K562 (cell line): ENCODE measurements around the gene ECSCR. TPM values are rescaled to one million over a fixed set of nuclear protein-coding genes. Genes with fewer than 3 reads are reported as not detected.

Experiments
- ARID4B ChIP-seq: sonication (generic); formaldehyde crosslinking; IDR thresholded peaks from 2 replicates; pipeline ENCODE4 v1.8.0; 2022; ENCODE audit warnings: mild to moderate bottlenecking, missing genetic modification reagents
- E2F5 ChIP-seq: sonication (generic); formaldehyde crosslinking; IDR thresholded peaks from 2 replicates; pipeline ENCODE4 v1.8.0; 2022; ENCODE audit warnings: mild to moderate bottlenecking, missing genetic modification reagents
- ELK1 ChIP-seq: sonication (generic); formaldehyde crosslinking; IDR thresholded peaks from 2 replicates; pipeline ENCODE4 v1.8.1; 2022; ENCODE audit warnings: missing genetic modification reagents
- ETV1 ChIP-seq: fragments of 450-650 bp; conservative IDR thresholded peaks from 2 replicates; pipeline ENCODE4 v1.6.1; 2016; ENCODE audit warnings: missing genetic modification characterization, control low read depth, low read depth, missing compliant biosample characterization
- HDAC2 ChIP-seq: fragments of 450-650 bp; IDR thresholded peaks from 2 replicates; pipeline ENCODE4 v1.6.1; 2016; ENCODE audit warnings: mild to moderate bottlenecking
- MLX ChIP-seq, 2 experiments: fragments of 450-650 bp in 1 of 2; sonication (generic) in 1 of 2; formaldehyde crosslinking; conservative IDR thresholded peaks; 2 replicates each; pipeline versions ENCODE4 v1.4.0 to v1.8.1; 2020 to 2022; ENCODE audit warnings: mild to moderate bottlenecking in 1 of 2, missing genetic modification reagents in 1 of 2
- MTF1 ChIP-seq: fragments of 250-450 bp; sonication (Bioruptor Pico); IDR thresholded peaks from 2 replicates; pipeline ENCODE4 v1.9.0; 2021; ENCODE audit warnings: moderate library complexity, mild to moderate bottlenecking, inconsistent platforms, borderline replicate concordance
- NCOR1 ChIP-seq: fragments of 450-650 bp; IDR thresholded peaks from 2 replicates; pipeline ENCODE4 v1.6.1; 2016; ENCODE audit warnings: mild to moderate bottlenecking, moderate library complexity
- NRF1 ChIP-seq, 2 experiments: fragments of 450-650 bp; IDR thresholded peaks in 1 of 2; conservative IDR thresholded peaks in 1 of 2; 2 replicates each; pipeline ENCODE4 v1.6.1; 2014; ENCODE audit warnings: mild to moderate bottlenecking in 2 of 2
- PHB ChIP-seq: fragments of 250-450 bp; sonication (Bioruptor Pico); IDR thresholded peaks from 2 replicates; pipeline ENCODE4 v1.5.0; 2021
- PRDM10 ChIP-seq: fragments of 450-650 bp; IDR thresholded peaks from 2 replicates; pipeline ENCODE4 v1.6.1; 2018; ENCODE audit not compliant: partially characterized antibody
- PTRF ChIP-seq: fragments of 450-650 bp; IDR thresholded peaks from 2 replicates; pipeline ENCODE4 v1.6.1; 2016; ENCODE audit warnings: mild to moderate bottlenecking, missing genetic modification characterization, missing compliant biosample characterization
- RBBP5 ChIP-seq: fragments of 200-600 bp; sonication (generic); IDR thresholded peaks from 2 replicates; pipeline ENCODE4 v1.6.1; 2012; ENCODE audit warnings: borderline replicate concordance, mild to moderate bottlenecking, low read length, control low read depth, inconsistent platforms; ENCODE audit not compliant: insufficient read depth, poor library complexity, severe bottlenecking
- ZNF57 ChIP-seq: fragments of 450-650 bp; formaldehyde crosslinking; IDR thresholded peaks from 2 replicates; pipeline ENCODE4 v1.4.0; 2020; ENCODE audit warnings: mild to moderate bottlenecking, moderate library complexity
- ZNF766 ChIP-seq: fragments of 200-800 bp; sonication (Bioruptor generic); conservative IDR thresholded peaks from 2 replicates; pipeline ENCODE4 v1.6.1; 2016; ENCODE audit warnings: missing genetic modification characterization, missing compliant biosample characterization
- polyA plus RNA-seq, 8 experiments: library from polyadenylated mRNA; depleted of rRNA in 4 of 8; stranded (reverse) in 5 of 8; unstranded in 3 of 8; fragments of >200 nt; fragmentation: Nextera tagmentation in 2 of 8; fragmentation: Illumina TruSeq in 1 of 8; extraction: Ambion mirVana in 2 of 8; extraction: Trizol in 1 of 8; gene quantifications; 2 replicates each; pipeline versions ENCODE4 v1.2.1 to v1.2.3, GENCODE V29; 2011 to 2014; ENCODE audit warnings: inconsistent platforms in 1 of 8, missing spikeins in 1 of 8
- total RNA-seq, 7 experiments: library from RNA; depleted of rRNA in 6 of 7; stranded (reverse); fragments of >200 nt in 6 of 7; fragmentation: Illumina TruSeq in 2 of 7; extraction: Trizol in 2 of 7; gene quantifications; 2 replicates each; pipeline versions ENCODE4 v1.2.1 to v1.2.3, GENCODE V29; 2011 to 2021; ENCODE audit warnings: low replicate concordance in 1 of 7

Gene ECSCR
- total and polyA plus RNA-seq, 9 of the 15 experiments (the other 6 are each of a cell fraction or from before 2014, with no cell fraction given) = 0.10 to 0.25 (median 0.13) TPM; not detected in 6

GRCh38 chr5:139482050-139482889, 19.7 kb upstream of the ECSCR start, which contains the start of gene STING1 (continued):
- TF ChIP-seq NCOR1 = 0 out of 2 replicates have a peak, but pooled peaks have one; percentile 39
- TF ChIP-seq NRF1 (conservative IDR thresholded peaks at IDR 0.05 in 1 of 2, IDR thresholded peaks at IDR 0.05 in 1 of 2) = peak; percentile 27 to 35; a peak in 3 of 4 replicates
- peak; percentile 92 for TF ChIP-seq ZNF766
- no peak for TF ChIP-seq ELK1 (CRISPR knock-in tag)
- no peak for TF ChIP-seq MLX (CRISPR knock-in tag; conservative IDR thresholded peaks at IDR 0.05)
- TF ChIP-seq HDAC2 = peak; percentile 81
- TF ChIP-seq PTRF = peak; percentile 40
- TF ChIP-seq ZNF57 (CRISPR knock-in tag) = 0 out of 2 replicates have a peak, but pooled peaks have one; percentile 22
- TF ChIP-seq ARID4B = no peak
- peak; percentile 66 for TF ChIP-seq RBBP5
- peak; percentile 76 for TF ChIP-seq PRDM10
- no peak for TF ChIP-seq MTF1 (CRISPR knock-in tag)
- no peak for TF ChIP-seq E2F5 (CRISPR knock-in tag)
- TF ChIP-seq PHB = no peak
- peak; percentile 92 for TF ChIP-seq ETV1 (tag)
